Common myeloid progenitor, CD34-positive (primary cell): ENCODE data around the gene LRRC55.
"Not testable (repeated sequence)": the region's sequence is repeated elsewhere in the genome, so short reads cannot be mapped to it uniquely, and the experiment has no call there.

ENCODE experiments used
- CTCF ChIA-PET: fragments of 350-600 bp; sonication (Branson Sonifier 250); formaldehyde crosslinking; loops from one replicate; lab custom pipeline; 2021; ENCODE audit warnings: antibody characterized with exemption; lab: Charles Lee
- POLR2A ChIA-PET: fragments of 350-600 bp; sonication (Branson Sonifier 250); formaldehyde crosslinking; loops from one replicate; lab custom pipeline; 2021; ENCODE audit warnings: antibody characterized with exemption; lab: Charles Lee
- DNase-seq, 3 donors: peaks; one replicate each; pipeline versions ENCODE4 v3.0.0 to v3.0.0-alpha.2; 2013
- H3K27ac ChIP-seq, 2 experiments: 1 replicate in 1 of 2; 2 replicates in 1 of 2; pipeline ENCODE4 v1.7.0; 2013; ENCODE audit warnings: inconsistent platforms in 2 of 2, low read length in 2 of 2, mild to moderate bottlenecking in 2 of 2, low read depth in 1 of 2, moderate library complexity in 1 of 2; ENCODE audit not compliant: severe bottlenecking in 2 of 2, insufficient read depth in 1 of 2, poor library complexity in 1 of 2
- H3K27me3 ChIP-seq, 5 experiments: replicated peaks in 2 of 5; 1 replicate in 3 of 5; 2 replicates in 2 of 5; pipeline versions ENCODE4 v1.6.1 to v1.7.0; 2013; ENCODE audit warnings: low read length in 4 of 5, mild to moderate bottlenecking in 2 of 5, moderate library complexity in 2 of 5, inconsistent platforms in 1 of 5; ENCODE audit not compliant: insufficient read depth in 5 of 5, control insufficient read depth in 4 of 5
- H3K36me3 ChIP-seq, 4 experiments: 1 replicate in 2 of 4; 2 replicates in 2 of 4; pipeline versions ENCODE4 v1.6.1 to v1.7.0; 2013; ENCODE audit warnings: low read length in 3 of 4, control low read depth in 1 of 4, mild to moderate bottlenecking in 1 of 4; ENCODE audit not compliant: control insufficient read depth in 4 of 4, insufficient read depth in 4 of 4
- H3K4me1 ChIP-seq, 4 experiments: 1 replicate in 3 of 4; 2 replicates in 1 of 4; pipeline versions ENCODE4 v1.6.1 to v1.7.1; 2013; ENCODE audit warnings: low read length in 3 of 4, mild to moderate bottlenecking in 3 of 4, control low read depth in 1 of 4, inconsistent platforms in 1 of 4, moderate library complexity in 1 of 4; ENCODE audit not compliant: control insufficient read depth in 4 of 4, insufficient read depth in 4 of 4; ENCODE audit errors: control extremely low read depth in 1 of 4
- H3K4me3 ChIP-seq, 7 experiments: 1 replicate in 4 of 7; 2 replicates in 3 of 7; pipeline versions ENCODE4 v1.5.1 to v1.7.0; 2013; ENCODE audit warnings: mild to moderate bottlenecking in 7 of 7, low read length in 6 of 7, moderate library complexity in 6 of 7, inconsistent platforms in 2 of 7, low read depth in 2 of 7, control low read depth in 1 of 7; ENCODE audit not compliant: insufficient read depth in 4 of 7, control insufficient read depth in 1 of 7; ENCODE audit errors: extremely low read depth in 1 of 7
- H3K9me3 ChIP-seq, 5 experiments: 1 replicate in 4 of 5; 2 replicates in 1 of 5; pipeline versions ENCODE4 v1.6.1 to v1.7.1; 2013; ENCODE audit warnings: low read length in 4 of 5, mild to moderate bottlenecking in 2 of 5, inconsistent platforms in 1 of 5, low read depth in 1 of 5, moderate library complexity in 1 of 5; ENCODE audit not compliant: control insufficient read depth in 4 of 5, insufficient read depth in 2 of 5; ENCODE audit errors: control extremely low read depth in 1 of 5
- WGBS: methylation state at CpG from one replicate; pipeline ENCODE4 v1.1.5; 2013; ENCODE audit not compliant: insufficient coverage; 5-methylcytosine and 5-hydroxymethylcytosine counted together

LRRC55 gene

GRCh38 chr11:57169732-57170313 lies 11.9 kb upstream of the LRRC55 start:
- H3K4me1 ChIP-seq, H3K9me3 ChIP-seq, H3K4me3 ChIP-seq, CTCF ChIA-PET, DNase-seq, H3K36me3 ChIP-seq, POLR2A ChIA-PET, H3K27ac ChIP-seq: not testable (repeated sequence)
- WGBS: no CpG with 5 or more reads among the region's 2 CpGs
- H3K27me3 ChIP-seq: peaks cover 1 to 61% (median 10%) of the 10 kb centered on the region in 5 experiments

GRCh38 chr11:57172031-57172430 lies 9.7 kb upstream of the LRRC55 start:
- ChIA-PET POLR2A (interaction anchor here (0.7 kb wide), 1 partner anchor 1003 kb away, joined by 3 read pairs; no protein-coding TSS in a partner anchor), CTCF (interaction anchor here (1.3 kb wide), 1 partner anchor 11 kb away, joined by 3 read pairs; no protein-coding TSS in a partner anchor)
- Histone ChIP-seq H3K4me1 (no peaks in the 10 kb centered on the region), H3K9me3 (peaks cover 0 to 8% (median 0%) of the 10 kb centered on the region in 5 experiments), H3K27me3 (peaks cover 2 to 60% (median 9%) of the 10 kb centered on the region in 5 experiments), H3K27ac (no peak overlapping the region), H3K4me3 (no peak overlapping the region), H3K36me3 (no peaks in the 10 kb centered on the region)
- 74% methylated on average over 2 of the region's 3 CpGs for WGBS
- DNase-seq: no peak

DNA sequence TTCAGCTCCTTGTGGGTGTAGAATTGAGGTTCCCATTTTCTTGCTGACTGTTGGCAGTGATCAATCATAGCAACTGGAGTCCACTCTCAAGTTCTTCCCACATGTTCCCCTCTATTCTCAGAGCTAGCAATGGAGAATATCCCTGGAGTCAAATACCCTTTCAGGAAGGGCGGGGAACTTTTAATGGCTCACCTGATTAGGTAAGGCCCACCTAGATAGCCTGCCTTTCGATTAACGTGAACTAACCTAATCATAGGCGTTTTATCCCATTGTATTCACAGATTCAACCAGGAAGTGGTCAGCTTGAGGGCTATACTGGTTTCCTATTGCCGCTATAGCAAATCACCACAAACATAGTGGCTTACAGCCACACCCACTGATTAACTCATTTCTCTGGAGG lies 7.1 kb upstream of the LRRC55 start:
- H3K27ac ChIP-seq: no peak overlapping the region
- H3K36me3 ChIP-seq: no peaks in the 10 kb centered on the region
- CTCF ChIA-PET: no interaction called here
- POLR2A ChIA-PET: interaction anchor here (0.9 kb wide), 1 partner anchor 29 kb away, joined by 3 read pairs; no protein-coding TSS in a partner anchor
- H3K4me3 ChIP-seq: no peak overlapping the region
- H3K9me3 ChIP-seq: peaks cover 0 to 4% (median 0%) of the 10 kb centered on the region in 5 experiments
- DNase-seq: no peak
- WGBS: 53% methylated on average over 5 of the region's 5 CpGs
- peaks cover 2 to 74% (median 20%) of the 10 kb centered on the region in 5 experiments for H3K27me3 ChIP-seq
- no peaks in the 10 kb centered on the region for H3K4me1 ChIP-seq

DNA sequence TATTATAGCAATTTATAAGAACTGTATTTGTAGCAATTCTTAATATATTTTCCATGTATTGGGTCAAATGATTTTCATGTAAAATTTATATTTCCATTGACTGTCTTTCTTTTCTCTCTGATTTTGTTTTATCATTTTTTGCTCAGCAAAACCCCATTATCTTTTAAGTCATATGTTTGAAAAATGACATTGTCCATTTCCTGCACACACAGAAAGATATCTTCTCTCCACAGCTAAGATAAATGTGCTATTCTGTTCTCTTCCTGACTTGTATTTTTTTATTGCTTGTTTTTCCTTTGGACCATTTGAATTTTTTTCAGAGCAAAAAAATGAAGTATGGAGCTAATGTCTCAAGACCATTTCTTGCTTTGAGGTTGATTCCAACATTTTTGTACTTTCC lies 6.3 kb upstream of the LRRC55 start:
- DNase-seq: no peak
- Histone ChIP-seq H3K36me3 (no peaks in the 10 kb centered on the region), H3K27me3 (peaks cover 2 to 79% (median 24%) of the 10 kb centered on the region in 5 experiments), H3K4me3 (no peak overlapping the region), H3K4me1 (no peaks in the 10 kb centered on the region), H3K27ac (no peak overlapping the region), H3K9me3 (no peaks in the 10 kb centered on the region)
- POLR2A ChIA-PET: no interaction called here
- CTCF ChIA-PET: no interaction called here

DNA sequence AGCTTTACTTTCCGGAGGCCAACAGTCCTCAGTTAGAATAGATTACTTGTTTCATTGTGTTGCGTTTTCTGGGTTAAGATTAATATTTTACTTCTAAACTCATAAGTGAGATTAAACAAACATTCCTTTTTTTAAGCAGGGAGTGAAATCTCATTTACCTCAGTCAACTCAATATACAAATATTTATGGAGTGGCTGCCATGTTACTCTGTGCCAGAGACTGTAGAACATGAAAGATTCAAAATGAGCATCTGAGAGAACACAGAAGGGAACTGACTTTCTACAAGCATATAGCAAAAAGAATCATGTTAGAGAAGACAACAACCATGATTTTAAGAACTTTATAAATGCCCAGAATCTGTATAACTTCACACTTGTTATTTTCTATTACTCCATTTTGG lies 3.4 kb upstream of the LRRC55 start:
- peaks cover 2 to 90% (median 31%) of the 10 kb centered on the region in 5 experiments for H3K27me3 ChIP-seq
- no CpG with 5 or more reads among the region's 2 CpGs for WGBS
- H3K27ac ChIP-seq: no peak overlapping the region
- no peaks in the 10 kb centered on the region for H3K4me1 ChIP-seq
- DNase-seq: no peak
- ChIA-PET POLR2A (no interaction called here), CTCF (no interaction called here)
- no peak overlapping the region for H3K4me3 ChIP-seq
- H3K9me3 ChIP-seq: no peaks in the 10 kb centered on the region
- H3K36me3 ChIP-seq: no peaks in the 10 kb centered on the region

DNA sequence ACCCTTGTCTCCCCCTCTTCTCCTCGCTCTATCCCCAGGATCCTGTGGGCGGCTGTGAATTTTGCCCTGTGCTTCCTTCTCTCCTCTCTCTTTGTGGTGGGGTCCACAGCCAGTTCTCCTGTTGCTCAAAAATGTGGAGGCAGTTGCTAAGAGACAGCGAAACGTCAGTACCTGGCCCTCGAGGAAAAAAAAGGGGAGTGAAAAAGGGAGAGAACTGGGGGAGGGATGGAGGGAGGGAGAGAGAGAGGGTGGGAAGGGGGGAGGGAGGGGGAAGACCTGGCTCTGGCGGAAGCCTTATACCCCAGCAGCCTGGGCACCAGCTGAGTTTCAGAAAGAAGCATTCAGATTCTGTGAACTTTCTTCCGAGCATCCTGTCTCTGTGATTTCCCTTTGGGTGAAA lies 2.1 kb upstream of the LRRC55 start:
- CTCF ChIA-PET: no interaction called here
- H3K4me1 ChIP-seq: no peaks in the 10 kb centered on the region
- no peak overlapping the region for H3K4me3 ChIP-seq
- DNase-seq: no peak
- peaks cover 2 to 93% (median 28%) of the 10 kb centered on the region in 5 experiments for H3K27me3 ChIP-seq
- POLR2A ChIA-PET: no interaction called here
- WGBS: 37% methylated on average over 3 of the region's 7 CpGs
- H3K27ac ChIP-seq: no peak overlapping the region
- H3K9me3 ChIP-seq: no peaks in the 10 kb centered on the region
- H3K36me3 ChIP-seq: no peaks in the 10 kb centered on the region

- 3% methylated on average over 13 of the region's 24 CpGs for WGBS
- Histone ChIP-seq H3K4me3 (no peak overlapping the region), H3K4me1 (no peaks in the 10 kb centered on the region), H3K27me3 (peaks cover 0 to 90% (median 28%) of the 10 kb centered on the region in 5 experiments), H3K36me3 (no peaks in the 10 kb centered on the region), H3K9me3 (no peaks in the 10 kb centered on the region), H3K27ac (no peak overlapping the region)
- ChIA-PET POLR2A (no interaction called here), CTCF (no interaction called here)
- DNase-seq: peak in 1 of 3 donors; percentile 7
Observed at GRCh38 chr11:57180081-57180561, 1.6 kb upstream of the LRRC55 start.
